ENCODE results near the gene INMT.

DNA sequence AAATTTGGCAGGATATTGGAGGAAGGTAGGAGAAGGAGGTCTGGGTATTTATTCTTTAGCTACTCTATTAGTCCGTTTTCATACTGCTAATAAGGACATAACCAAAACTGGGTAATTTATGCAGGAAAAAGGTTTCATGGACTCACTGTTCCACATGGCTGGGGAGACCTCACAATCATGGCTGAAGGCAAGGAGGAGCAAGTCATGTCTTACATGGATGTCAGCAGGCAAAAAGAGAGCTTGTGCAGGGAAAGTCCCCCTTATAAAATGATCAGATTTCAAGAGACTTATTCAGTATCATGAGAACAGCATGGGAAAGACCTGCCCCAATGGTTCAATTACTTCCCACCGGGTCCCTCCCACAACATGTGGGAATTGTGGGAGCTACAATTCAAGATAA, 1.9 kb upstream of the INMT start:
- TF ChIP-seq, protein P1, sequence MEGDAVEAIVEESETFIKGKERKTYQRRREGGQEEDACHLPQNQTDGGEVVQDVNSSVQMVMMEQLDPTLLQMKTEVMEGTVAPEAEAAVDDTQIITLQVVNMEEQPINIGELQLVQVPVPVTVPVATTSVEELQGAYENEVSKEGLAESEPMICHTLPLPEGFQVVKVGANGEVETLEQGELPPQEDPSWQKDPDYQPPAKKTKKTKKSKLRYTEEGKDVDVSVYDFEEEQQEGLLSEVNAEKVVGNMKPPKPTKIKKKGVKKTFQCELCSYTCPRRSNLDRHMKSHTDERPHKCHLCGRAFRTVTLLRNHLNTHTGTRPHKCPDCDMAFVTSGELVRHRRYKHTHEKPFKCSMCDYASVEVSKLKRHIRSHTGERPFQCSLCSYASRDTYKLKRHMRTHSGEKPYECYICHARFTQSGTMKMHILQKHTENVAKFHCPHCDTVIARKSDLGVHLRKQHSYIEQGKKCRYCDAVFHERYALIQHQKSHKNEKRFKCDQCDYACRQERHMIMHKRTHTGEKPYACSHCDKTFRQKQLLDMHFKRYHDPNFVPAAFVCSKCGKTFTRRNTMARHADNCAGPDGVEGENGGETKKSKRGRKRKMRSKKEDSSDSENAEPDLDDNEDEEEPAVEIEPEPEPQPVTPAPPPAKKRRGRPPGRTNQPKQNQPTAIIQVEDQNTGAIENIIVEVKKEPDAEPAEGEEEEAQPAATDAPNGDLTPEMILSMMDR (IDR thresholded peaks at IDR 0.05) = no peak
- TF ChIP-seq POLR2A (IDR thresholded peaks at IDR 0.05) (no peak), EP300 (IDR thresholded peaks at IDR 0.05) (no peak)
